ENCODE measurements around the gene DIAPH3.

The DIAPH3 gene

DNA sequence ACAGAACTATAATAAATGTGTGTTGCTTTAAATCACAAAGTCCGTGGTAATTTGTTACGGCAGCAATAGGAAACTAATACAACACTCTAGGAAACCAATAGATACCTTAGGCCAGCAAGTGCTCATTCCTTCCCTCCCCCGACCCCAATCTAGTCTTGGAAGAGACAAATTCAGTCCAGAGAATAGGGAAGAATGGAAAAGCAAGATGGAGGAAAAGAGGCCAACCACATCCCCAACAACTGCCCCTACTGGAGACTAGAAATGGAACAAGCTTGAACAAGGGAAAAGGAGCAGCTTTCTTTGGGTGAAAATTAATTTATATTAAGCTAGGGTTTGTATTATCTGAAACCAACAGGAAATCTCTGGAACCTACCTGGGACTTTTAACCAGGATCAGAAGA lies 54.4 kb downstream of the DIAPH3 start:
- TF ChIP-seq, protein P1, sequence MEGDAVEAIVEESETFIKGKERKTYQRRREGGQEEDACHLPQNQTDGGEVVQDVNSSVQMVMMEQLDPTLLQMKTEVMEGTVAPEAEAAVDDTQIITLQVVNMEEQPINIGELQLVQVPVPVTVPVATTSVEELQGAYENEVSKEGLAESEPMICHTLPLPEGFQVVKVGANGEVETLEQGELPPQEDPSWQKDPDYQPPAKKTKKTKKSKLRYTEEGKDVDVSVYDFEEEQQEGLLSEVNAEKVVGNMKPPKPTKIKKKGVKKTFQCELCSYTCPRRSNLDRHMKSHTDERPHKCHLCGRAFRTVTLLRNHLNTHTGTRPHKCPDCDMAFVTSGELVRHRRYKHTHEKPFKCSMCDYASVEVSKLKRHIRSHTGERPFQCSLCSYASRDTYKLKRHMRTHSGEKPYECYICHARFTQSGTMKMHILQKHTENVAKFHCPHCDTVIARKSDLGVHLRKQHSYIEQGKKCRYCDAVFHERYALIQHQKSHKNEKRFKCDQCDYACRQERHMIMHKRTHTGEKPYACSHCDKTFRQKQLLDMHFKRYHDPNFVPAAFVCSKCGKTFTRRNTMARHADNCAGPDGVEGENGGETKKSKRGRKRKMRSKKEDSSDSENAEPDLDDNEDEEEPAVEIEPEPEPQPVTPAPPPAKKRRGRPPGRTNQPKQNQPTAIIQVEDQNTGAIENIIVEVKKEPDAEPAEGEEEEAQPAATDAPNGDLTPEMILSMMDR (IDR thresholded peaks at IDR 0.05), result no peak
- H3K4me3 ChIP-seq (ENCODE audit: low read depth in 1 of 2, low read length in 1 of 2), result no peak overlapping the region
- no peaks in the 10 kb centered on the region for H3K4me1 ChIP-seq (ENCODE audit: control insufficient read depth in 1 of 2, insufficient read depth in 1 of 2, low read depth in 1 of 2, low read length in 1 of 2)
- no peaks in the 10 kb centered on the region for H3K27me3 ChIP-seq
- no peaks in the 10 kb centered on the region for H3K9me3 ChIP-seq
- H3K27ac ChIP-seq, result no peak overlapping the region
- H3K36me3 ChIP-seq, result peaks cover 10% of the 10 kb centered on the region

DNA sequence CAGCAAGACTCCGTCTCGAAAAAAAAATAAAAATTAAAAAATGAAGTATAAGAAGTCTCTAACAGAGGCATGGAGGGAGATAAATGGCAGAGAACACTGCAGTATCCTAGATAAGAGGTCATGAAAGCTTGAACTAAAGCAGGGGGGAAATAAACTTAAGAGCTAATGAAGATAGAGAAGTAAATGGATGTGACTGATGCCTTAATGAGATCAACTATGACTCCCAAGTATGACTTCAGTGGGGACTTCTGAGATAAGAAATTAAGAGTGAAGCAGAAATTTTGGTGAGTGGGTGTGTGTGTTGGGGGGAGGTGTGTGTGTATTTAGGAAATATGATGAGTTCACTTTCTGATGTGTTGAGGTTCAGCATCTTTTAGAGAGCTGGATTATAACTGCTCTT lies 55.1 kb downstream of the DIAPH3 start:
- TF ChIP-seq, protein P1 (IDR thresholded peaks at IDR 0.05), result no peak
- Histone ChIP-seq H3K4me3 (ENCODE audit: low read depth in 1 of 2, low read length in 1 of 2) (no peak overlapping the region), H3K27ac (no peak overlapping the region), H3K4me1 (ENCODE audit: control insufficient read depth in 1 of 2, insufficient read depth in 1 of 2, low read depth in 1 of 2, low read length in 1 of 2) (no peaks in the 10 kb centered on the region), H3K9me3 (no peaks in the 10 kb centered on the region), H3K36me3 (peaks cover 10% of the 10 kb centered on the region), H3K27me3 (no peaks in the 10 kb centered on the region)

DNA sequence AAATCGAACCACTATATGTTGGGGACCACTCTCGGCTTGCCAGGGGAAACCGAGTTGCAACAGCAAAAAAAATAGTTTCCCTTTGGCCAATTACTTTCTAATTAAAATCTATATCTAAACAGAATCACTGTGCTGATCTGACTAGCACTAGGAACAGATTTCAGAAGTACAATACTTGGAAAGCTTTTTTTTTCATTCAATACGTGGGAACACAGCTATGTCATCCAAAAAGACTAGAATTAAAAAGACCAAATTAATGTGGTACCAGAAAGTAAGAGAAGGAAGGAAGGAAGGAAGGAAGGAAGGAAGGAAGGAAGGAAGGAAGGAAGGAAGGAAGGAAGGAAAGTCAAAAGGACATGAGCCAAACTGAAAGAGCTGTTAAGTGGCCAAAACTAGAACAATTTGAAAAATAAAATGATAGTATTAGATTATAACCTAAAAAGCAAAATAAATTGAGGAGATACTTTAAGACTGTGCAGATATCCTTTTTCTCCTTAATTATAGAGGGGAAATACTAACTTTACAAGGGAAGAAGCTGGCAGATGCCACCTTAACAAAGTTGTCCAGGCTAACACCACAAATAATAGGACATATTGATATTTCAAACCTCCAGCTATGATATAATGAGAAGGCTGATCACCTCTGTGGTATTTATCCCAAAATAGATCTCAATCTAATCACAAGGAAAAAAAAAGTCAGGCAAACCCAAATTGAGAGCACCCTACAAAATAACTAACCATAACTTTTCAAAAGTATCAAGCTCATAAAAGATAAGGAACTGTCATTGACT lies 63.9 kb downstream of the DIAPH3 start:
- Histone ChIP-seq H3K4me3 (ENCODE audit: low read depth in 1 of 2, low read length in 1 of 2) (no peak overlapping the region), H3K9me3 (no peaks in the 10 kb centered on the region), H3K36me3 (no peaks in the 10 kb centered on the region), H3K4me1 (ENCODE audit: control insufficient read depth in 1 of 2, insufficient read depth in 1 of 2, low read depth in 1 of 2, low read length in 1 of 2) (no peaks in the 10 kb centered on the region), H3K27ac (no peak overlapping the region), H3K27me3 (no peaks in the 10 kb centered on the region)
- TF ChIP-seq, protein P1 (IDR thresholded peaks at IDR 0.05), result no peak

DNA sequence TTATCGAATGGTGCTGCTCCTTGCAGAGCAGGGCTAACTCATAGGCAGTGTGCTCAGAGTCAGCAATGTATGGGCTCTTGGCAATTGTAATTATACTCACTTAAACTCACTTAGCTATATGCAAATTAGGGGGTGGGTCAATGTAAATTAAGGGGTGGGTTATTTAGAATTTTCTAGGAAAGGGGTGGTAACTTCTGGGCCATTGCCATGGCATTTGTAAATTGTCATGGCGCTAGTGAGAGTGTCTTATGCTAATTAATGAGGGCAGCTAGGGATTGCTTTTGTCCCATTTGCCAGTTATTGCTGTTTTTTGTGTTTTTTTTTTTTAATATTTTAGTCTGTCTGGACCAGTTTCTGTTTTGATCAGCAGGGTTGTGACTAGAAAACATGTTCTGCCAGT lies 68.4 kb downstream of the DIAPH3 start:
- H3K9me3 ChIP-seq, result no peaks in the 10 kb centered on the region
- no peaks in the 10 kb centered on the region for H3K36me3 ChIP-seq
- no peak overlapping the region for H3K27ac ChIP-seq
- H3K4me1 ChIP-seq (ENCODE audit: control insufficient read depth in 1 of 2, insufficient read depth in 1 of 2, low read depth in 1 of 2, low read length in 1 of 2), result no peaks in the 10 kb centered on the region
- TF ChIP-seq, protein P1 (IDR thresholded peaks at IDR 0.05), result no peak
- no peak overlapping the region for H3K4me3 ChIP-seq (ENCODE audit: low read depth in 1 of 2, low read length in 1 of 2)
- no peaks in the 10 kb centered on the region for H3K27me3 ChIP-seq

DNA sequence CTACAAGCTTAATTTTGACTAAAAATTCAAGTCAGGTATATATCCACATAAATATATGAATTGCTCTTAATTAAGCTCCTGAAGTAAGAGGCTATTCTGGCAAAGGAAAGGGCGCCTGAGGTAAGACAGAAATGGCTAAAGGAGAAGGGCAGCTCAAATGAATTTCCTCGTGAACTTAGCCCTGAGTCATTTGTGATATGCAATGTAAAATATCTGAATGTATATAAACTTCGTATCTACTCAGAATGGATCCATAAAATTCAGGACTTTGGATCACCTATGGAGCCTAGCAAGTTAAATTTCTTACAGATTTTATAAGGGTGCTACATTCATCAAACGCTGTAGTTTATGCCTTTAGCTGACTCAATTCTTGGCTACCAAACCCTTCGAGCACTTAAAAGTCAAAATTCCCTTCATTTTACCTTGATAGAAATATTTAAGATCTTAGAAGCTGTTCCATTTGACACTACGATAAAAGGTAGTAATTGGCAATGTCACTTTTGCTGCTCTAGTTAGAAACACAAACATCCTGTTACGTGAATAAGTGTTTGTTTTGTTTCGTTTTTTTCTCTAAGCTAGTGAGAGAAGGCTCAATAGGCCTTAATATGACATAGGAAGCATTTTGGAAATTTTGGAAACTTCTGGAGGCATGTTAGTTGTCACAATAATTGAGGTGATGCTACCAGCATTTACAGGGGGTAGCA lies 69.2 kb downstream of the DIAPH3 start:
- TF ChIP-seq, protein P1 (IDR thresholded peaks at IDR 0.05), result no peak
- no peaks in the 10 kb centered on the region for H3K9me3 ChIP-seq
- no peak overlapping the region for H3K4me3 ChIP-seq (ENCODE audit: low read depth in 1 of 2, low read length in 1 of 2)
- no peak overlapping the region for H3K27ac ChIP-seq
- H3K27me3 ChIP-seq, result no peaks in the 10 kb centered on the region
- H3K36me3 ChIP-seq, result no peaks in the 10 kb centered on the region
- no peaks in the 10 kb centered on the region for H3K4me1 ChIP-seq (ENCODE audit: control insufficient read depth in 1 of 2, insufficient read depth in 1 of 2, low read depth in 1 of 2, low read length in 1 of 2)
